ENCODE results near the gene FUS.

- TF ChIP-seq CTCF (IDR thresholded peaks at IDR 0.05; ENCODE audit: insufficient read depth, low read depth, low read length) = no peak
- no peak for TF ChIP-seq EZH2 (IDR thresholded peaks at IDR 0.05; ENCODE audit: insufficient read depth, low read length)
Measured at GRCh38 chr16:31134091-31134571, 45.8 kb upstream of the FUS start.

Data from astrocyte (in vitro differentiated cells and primary cell).